ENCODE results near the gene PANX3.
"Not testable (repeated sequence)": the region's sequence is repeated elsewhere in the genome, so short reads cannot be mapped to it uniquely, and the experiment has no call there.

DNA sequence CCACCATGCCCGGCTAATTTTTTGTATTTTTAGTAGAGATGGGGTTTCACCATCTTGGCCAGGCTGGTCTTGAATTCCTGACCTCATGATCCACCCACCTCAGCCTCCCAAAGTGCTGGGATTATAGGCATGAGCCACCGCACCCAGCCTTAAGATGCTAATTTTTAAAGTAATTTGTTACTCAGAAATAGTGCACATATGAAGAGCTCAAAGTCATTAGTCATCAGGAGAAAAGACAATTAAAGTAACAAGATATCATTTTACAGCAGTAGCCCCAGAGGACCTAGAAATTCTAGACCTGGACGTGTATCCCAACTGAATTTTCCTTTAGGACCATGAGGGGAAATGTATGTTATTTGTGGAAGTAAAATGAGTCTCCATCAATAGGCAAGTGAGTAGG lies 8.5 kb upstream of the PANX3 start:
- TF ChIP-seq, protein P1, sequence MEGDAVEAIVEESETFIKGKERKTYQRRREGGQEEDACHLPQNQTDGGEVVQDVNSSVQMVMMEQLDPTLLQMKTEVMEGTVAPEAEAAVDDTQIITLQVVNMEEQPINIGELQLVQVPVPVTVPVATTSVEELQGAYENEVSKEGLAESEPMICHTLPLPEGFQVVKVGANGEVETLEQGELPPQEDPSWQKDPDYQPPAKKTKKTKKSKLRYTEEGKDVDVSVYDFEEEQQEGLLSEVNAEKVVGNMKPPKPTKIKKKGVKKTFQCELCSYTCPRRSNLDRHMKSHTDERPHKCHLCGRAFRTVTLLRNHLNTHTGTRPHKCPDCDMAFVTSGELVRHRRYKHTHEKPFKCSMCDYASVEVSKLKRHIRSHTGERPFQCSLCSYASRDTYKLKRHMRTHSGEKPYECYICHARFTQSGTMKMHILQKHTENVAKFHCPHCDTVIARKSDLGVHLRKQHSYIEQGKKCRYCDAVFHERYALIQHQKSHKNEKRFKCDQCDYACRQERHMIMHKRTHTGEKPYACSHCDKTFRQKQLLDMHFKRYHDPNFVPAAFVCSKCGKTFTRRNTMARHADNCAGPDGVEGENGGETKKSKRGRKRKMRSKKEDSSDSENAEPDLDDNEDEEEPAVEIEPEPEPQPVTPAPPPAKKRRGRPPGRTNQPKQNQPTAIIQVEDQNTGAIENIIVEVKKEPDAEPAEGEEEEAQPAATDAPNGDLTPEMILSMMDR (IDR thresholded peaks at IDR 0.05): not testable (repeated sequence)
- TF ChIP-seq ZFX (IDR thresholded peaks at IDR 0.05; ENCODE audit: borderline replicate concordance): not testable (repeated sequence)

Measured in 22Rv1 (cell line).